ENCODE measurements around the gene CD83.

The CD83 gene

GRCh38 chr6:14165091-14165490 lies 47.5 kb downstream of the CD83 start:
- no peak overlapping the region for H3K4me3 ChIP-seq (replicated peaks; ENCODE audit: low read depth, low read length)
- DNase-seq (ENCODE audit: extremely low read depth, low read depth) = peak; percentile 21
- no peak for TF ChIP-seq CTCF (IDR thresholded peaks at IDR 0.05; ENCODE audit: low read depth, low read length, missing control alignments)

GRCh38 chr6:14166839-14167238 lies 49.3 kb downstream of the CD83 start:
- TF ChIP-seq CTCF (IDR thresholded peaks at IDR 0.05; ENCODE audit: low read depth, low read length, missing control alignments) = no peak
- DNase-seq (ENCODE audit: extremely low read depth, low read depth) = no peak
- H3K4me3 ChIP-seq (replicated peaks; ENCODE audit: low read depth, low read length) = no peak overlapping the region

- H3K4me3 ChIP-seq (replicated peaks; ENCODE audit: low read depth, low read length) = no peak overlapping the region
- no peak for DNase-seq (ENCODE audit: extremely low read depth, low read depth)
- TF ChIP-seq CTCF (IDR thresholded peaks at IDR 0.05; ENCODE audit: low read depth, low read length, missing control alignments) = no peak
These were observed 52.6 kb downstream of the CD83 start for GRCh38 chr6:14170128-14170527.

- DNase-seq (ENCODE audit: extremely low read depth, low read depth) = no peak
- no peak overlapping the region for H3K4me3 ChIP-seq (replicated peaks; ENCODE audit: low read depth, low read length)
These were observed 55.0 kb downstream of the CD83 start for GRCh38 chr6:14172562-14172961.

GRCh38 chr6:14174226-14174625 lies 56.7 kb downstream of the CD83 start:
- no peak overlapping the region for H3K4me3 ChIP-seq (replicated peaks; ENCODE audit: low read depth, low read length)
- no peak for TF ChIP-seq CTCF (IDR thresholded peaks at IDR 0.05; ENCODE audit: low read depth, low read length, missing control alignments)
- DNase-seq (ENCODE audit: extremely low read depth, low read depth) = no peak

More at GRCh38 chr6:14172562-14172961, 55.0 kb downstream of the CD83 start:
- TF ChIP-seq CTCF (IDR thresholded peaks at IDR 0.05; ENCODE audit: low read depth, low read length, missing control alignments) = no peak

GRCh38 chr6:14174996-14175395 lies 57.4 kb downstream of the CD83 start:
- DNase-seq (ENCODE audit: extremely low read depth, low read depth) = no peak
- no peak overlapping the region for H3K4me3 ChIP-seq (replicated peaks; ENCODE audit: low read depth, low read length)
- no peak for TF ChIP-seq CTCF (IDR thresholded peaks at IDR 0.05; ENCODE audit: low read depth, low read length, missing control alignments)

- H3K4me3 ChIP-seq (replicated peaks; ENCODE audit: low read depth, low read length) = no peak overlapping the region
- no peak for TF ChIP-seq CTCF (IDR thresholded peaks at IDR 0.05; ENCODE audit: low read depth, low read length, missing control alignments)
- no peak for DNase-seq (ENCODE audit: extremely low read depth, low read depth)
These were observed 58.9 kb downstream of the CD83 start for GRCh38 chr6:14176429-14176828.

Measured in HFF-Myc (cell line).